Measurements from ENCODE around the gene ATG5.

The ATG5 gene

GRCh38 chr6:106141441-106142237 lies 183.9 kb downstream of the ATG5 start:
- H3K4me1 ChIP-seq (ENCODE audit: control insufficient read depth, insufficient read depth, low read length), result peaks cover 10% of the 10 kb centered on the region
- no peak overlapping the region for H3K9ac ChIP-seq (ENCODE audit: low read depth, low read length)

GRCh38 chr6:106138151-106138550 lies 187.4 kb downstream of the ATG5 start:
- H3K4me1 ChIP-seq (ENCODE audit: control insufficient read depth, insufficient read depth, low read length), result no peaks in the 10 kb centered on the region
- no peaks in the 10 kb centered on the region for H3K36me3 ChIP-seq (ENCODE audit: control insufficient read depth, insufficient read depth, low read length)
- H3K9me3 ChIP-seq (ENCODE audit: control insufficient read depth, insufficient read depth, low read length), result no peaks in the 10 kb centered on the region
- no peak overlapping the region for H3K4me3 ChIP-seq (ENCODE audit: low read depth, low read length)
- H3K27ac ChIP-seq (ENCODE audit: low read depth, low read length), result no peak overlapping the region
- no peaks in the 10 kb centered on the region for H3K27me3 ChIP-seq (ENCODE audit: control insufficient read depth, insufficient read depth, low read length)
- H3K9ac ChIP-seq (ENCODE audit: low read depth, low read length), result no peak overlapping the region

More at GRCh38 chr6:106141441-106142237, 183.9 kb downstream of the ATG5 start:
- H3K4me3 ChIP-seq (ENCODE audit: low read depth, low read length), result no peak overlapping the region
- H3K27me3 ChIP-seq (ENCODE audit: control insufficient read depth, insufficient read depth, low read length), result no peaks in the 10 kb centered on the region
- no peaks in the 10 kb centered on the region for H3K36me3 ChIP-seq (ENCODE audit: control insufficient read depth, insufficient read depth, low read length)
- H3K27ac ChIP-seq (ENCODE audit: low read depth, low read length), result no peak overlapping the region
- H3K9me3 ChIP-seq (ENCODE audit: control insufficient read depth, insufficient read depth, low read length), result no peaks in the 10 kb centered on the region

- H3K9ac ChIP-seq (ENCODE audit: low read depth, low read length), result no peak overlapping the region
- H3K36me3 ChIP-seq (ENCODE audit: control insufficient read depth, insufficient read depth, low read length), result no peaks in the 10 kb centered on the region
- no peaks in the 10 kb centered on the region for H3K27me3 ChIP-seq (ENCODE audit: control insufficient read depth, insufficient read depth, low read length)
- H3K4me1 ChIP-seq (ENCODE audit: control insufficient read depth, insufficient read depth, low read length), result no peaks in the 10 kb centered on the region
- H3K27ac ChIP-seq (ENCODE audit: low read depth, low read length), result no peak overlapping the region
- no peaks in the 10 kb centered on the region for H3K9me3 ChIP-seq (ENCODE audit: control insufficient read depth, insufficient read depth, low read length)
- H3K4me3 ChIP-seq (ENCODE audit: low read depth, low read length), result no peak overlapping the region
These were observed 188.7 kb downstream of the ATG5 start for GRCh38 chr6:106136845-106137244.

- no peaks in the 10 kb centered on the region for H3K9me3 ChIP-seq (ENCODE audit: control insufficient read depth, insufficient read depth, low read length)
- no peaks in the 10 kb centered on the region for H3K4me1 ChIP-seq (ENCODE audit: control insufficient read depth, insufficient read depth, low read length)
- H3K27me3 ChIP-seq (ENCODE audit: control insufficient read depth, insufficient read depth, low read length), result no peaks in the 10 kb centered on the region
- no peak overlapping the region for H3K27ac ChIP-seq (ENCODE audit: low read depth, low read length)
- H3K9ac ChIP-seq (ENCODE audit: low read depth, low read length), result no peak overlapping the region
- H3K4me3 ChIP-seq (ENCODE audit: low read depth, low read length), result no peak overlapping the region
- H3K36me3 ChIP-seq (ENCODE audit: control insufficient read depth, insufficient read depth, low read length), result no peaks in the 10 kb centered on the region
These were observed 189.5 kb downstream of the ATG5 start for GRCh38 chr6:106135911-106136571.

GRCh38 chr6:106134906-106135634 lies 190.5 kb downstream of the ATG5 start:
- H3K36me3 ChIP-seq (ENCODE audit: control insufficient read depth, insufficient read depth, low read length), result no peaks in the 10 kb centered on the region
- no peaks in the 10 kb centered on the region for H3K9me3 ChIP-seq (ENCODE audit: control insufficient read depth, insufficient read depth, low read length)
- no peak overlapping the region for H3K27ac ChIP-seq (ENCODE audit: low read depth, low read length)
- H3K27me3 ChIP-seq (ENCODE audit: control insufficient read depth, insufficient read depth, low read length), result no peaks in the 10 kb centered on the region
- H3K9ac ChIP-seq (ENCODE audit: low read depth, low read length), result no peak overlapping the region
- no peaks in the 10 kb centered on the region for H3K4me1 ChIP-seq (ENCODE audit: control insufficient read depth, insufficient read depth, low read length)
- H3K4me3 ChIP-seq (ENCODE audit: low read depth, low read length), result no peak overlapping the region
